Endodermal cell (in vitro differentiated cells): ENCODE measurements around the gene PTPRN2. TPM values are rescaled to one million over a fixed set of nuclear protein-coding genes. Genes with fewer than 3 reads are reported as not detected.

Source experiments
- DNase-seq: peaks from one replicate; pipeline ENCODE4 v3.0.0-alpha.2; 2017
- H3K27ac ChIP-seq: 2 replicates; pipeline ENCODE4 v1.5.1; 2013; ENCODE audit warnings: mild to moderate bottlenecking, low read depth, low read length, moderate library complexity
- H3K27me3 ChIP-seq: 2 replicates; pipeline ENCODE4 v1.6.1; 2013; ENCODE audit warnings: mild to moderate bottlenecking, low read length, moderate library complexity; ENCODE audit not compliant: insufficient read depth, control insufficient read depth, poor library complexity, severe bottlenecking
- H3K36me3 ChIP-seq: 2 replicates; pipeline ENCODE4 v1.7.0; 2013; ENCODE audit warnings: mild to moderate bottlenecking, low read length, moderate library complexity; ENCODE audit not compliant: control insufficient read depth, insufficient read depth
- H3K4me1 ChIP-seq: one replicate; pipeline ENCODE4 v1.7.0; 2013; ENCODE audit warnings: low read length; ENCODE audit not compliant: control insufficient read depth, insufficient read depth
- H3K4me3 ChIP-seq: 2 replicates; pipeline ENCODE4 v1.5.1; 2013; ENCODE audit warnings: mild to moderate bottlenecking, low read length, moderate library complexity
- H3K9ac ChIP-seq: 2 replicates; pipeline ENCODE4 v1.6.1; 2013; ENCODE audit warnings: mild to moderate bottlenecking, low read length, moderate library complexity; ENCODE audit not compliant: poor library complexity, severe bottlenecking; ENCODE audit errors: extremely low read depth
- H3K9me3 ChIP-seq: 2 replicates; pipeline ENCODE4 v1.6.1; 2013; ENCODE audit warnings: mild to moderate bottlenecking, low read length, moderate library complexity; ENCODE audit not compliant: control insufficient read depth
- H3K27ac Mint-ChIP-seq: 2 replicates; pipeline ENCODE4 v1.8.0; 2020; ENCODE audit warnings: mixed read lengths
- H3K27me3 Mint-ChIP-seq: 2 replicates; pipeline ENCODE4 v1.8.0; 2021; ENCODE audit warnings: mild to moderate bottlenecking, mixed read lengths; ENCODE audit not compliant: insufficient read depth
- H3K36me3 Mint-ChIP-seq: 2 replicates; pipeline ENCODE4 v1.8.0; 2020; ENCODE audit warnings: low read depth, mixed read lengths
- H3K4me1 Mint-ChIP-seq: 2 replicates; pipeline ENCODE4 v1.8.0; 2020; ENCODE audit warnings: mixed read lengths
- H3K4me3 Mint-ChIP-seq: 2 replicates; pipeline ENCODE4 v1.8.0; 2020; ENCODE audit warnings: mild to moderate bottlenecking, moderate library complexity, mixed read lengths
- H3K9me3 Mint-ChIP-seq: 2 replicates; pipeline ENCODE4 v1.8.0; 2020; ENCODE audit warnings: mild to moderate bottlenecking, mixed read lengths
- CTCF ChIP-seq: fragments of 200-600 bp; sonication (generic); conservative IDR thresholded peaks from 2 replicates; pipeline ENCODE4 v1.5.0; 2021; ENCODE audit warnings: antibody characterized with exemption, mild to moderate bottlenecking
- WGBS, 2 experiments: methylation state at CpG; one replicate each; pipeline versions ENCODE4 v1.1.5 to v1.1.7; 2013; ENCODE audit warnings: missing lambda C conversion rate in 2 of 2, mixed read lengths in 1 of 2; ENCODE audit not compliant: insufficient coverage in 1 of 2, insufficient read length in 1 of 2; 5-methylcytosine and 5-hydroxymethylcytosine counted together
- total RNA-seq, 2 donors: library from RNA; stranded (reverse); fragmentation: NEBNext Ultra II Directional in 1 of 2; extraction: Animal tissue kit (Norgen Biotek cat#: 25700) in 1 of 2; gene quantifications; 2 replicates in 1 of 2; 3 replicates in 1 of 2; pipeline ENCODE4 v1.2.1, GENCODE V29; 2021

PTPRN2 gene
- total RNA-seq, 2 donors from 2014 or later = 0.69 to 1.2 TPM

GRCh38 chr7:157643525-157643970, 944.1 kb downstream of the PTPRN2 start:
- no peaks in the 10 kb centered on the region for H3K4me1 ChIP-seq
- H3K9ac ChIP-seq = no peak overlapping the region
- peaks cover 34% of the 10 kb centered on the region for H3K9me3 Mint-ChIP-seq
- H3K4me1 Mint-ChIP-seq = no peaks in the 10 kb centered on the region
- H3K27ac Mint-ChIP-seq = no peak overlapping the region
- H3K36me3 Mint-ChIP-seq = no peaks in the 10 kb centered on the region
- H3K27me3 Mint-ChIP-seq = no peaks in the 10 kb centered on the region
- no peaks in the 10 kb centered on the region for H3K36me3 ChIP-seq
- H3K27me3 ChIP-seq = no peaks in the 10 kb centered on the region
- H3K27ac ChIP-seq = no peak overlapping the region
- H3K9me3 ChIP-seq = peaks cover 55% of the 10 kb centered on the region
- no peak overlapping the region for H3K4me3 Mint-ChIP-seq
- TF ChIP-seq CTCF = no peak
- WGBS, 2 experiments = 86 to 93% methylated on average over 9 to 23 of the region's 23 CpGs
- no peak overlapping the region for H3K4me3 ChIP-seq
- no peak for DNase-seq

- 63 to 75% methylated on average over 3 to 8 of the region's 8 CpGs for WGBS, 2 experiments
- H3K36me3 Mint-ChIP-seq = no peaks in the 10 kb centered on the region
- no peaks in the 10 kb centered on the region for H3K4me1 ChIP-seq
- no peak overlapping the region for H3K9ac ChIP-seq
- H3K4me1 Mint-ChIP-seq = no peaks in the 10 kb centered on the region
- no peaks in the 10 kb centered on the region for H3K36me3 ChIP-seq
- H3K4me3 ChIP-seq = no peak overlapping the region
- H3K4me3 Mint-ChIP-seq = no peak overlapping the region
- no peak overlapping the region for H3K27ac Mint-ChIP-seq
- H3K27me3 ChIP-seq = no peaks in the 10 kb centered on the region
- TF ChIP-seq CTCF = no peak
- no peak overlapping the region for H3K27ac ChIP-seq
- peaks cover 71% of the 10 kb centered on the region for H3K9me3 ChIP-seq
- H3K9me3 Mint-ChIP-seq = peaks cover 34% of the 10 kb centered on the region
- peaks cover 7% of the 10 kb centered on the region for H3K27me3 Mint-ChIP-seq
- peak; percentile 27 for DNase-seq
Measured at GRCh38 chr7:157641866-157642265, 945.8 kb downstream of the PTPRN2 start.

- H3K36me3 Mint-ChIP-seq = no peaks in the 10 kb centered on the region
Measured at GRCh38 chr7:157640144-157640543, 947.5 kb downstream of the PTPRN2 start.

More at GRCh38 chr7:157640144-157640543, 947.5 kb downstream of the PTPRN2 start:
- 89% methylated on average over 1 of the region's 1 CpG; no CpG with 5 or more reads in 1 of the 2 experiments for WGBS, 2 experiments
- H3K4me3 Mint-ChIP-seq = no peak overlapping the region
- no peak overlapping the region for H3K9ac ChIP-seq
- H3K27ac ChIP-seq = no peak overlapping the region
- H3K4me1 ChIP-seq = no peaks in the 10 kb centered on the region
- peaks cover 34% of the 10 kb centered on the region for H3K9me3 Mint-ChIP-seq
- H3K36me3 ChIP-seq = no peaks in the 10 kb centered on the region
- peaks cover 7% of the 10 kb centered on the region for H3K27me3 Mint-ChIP-seq
- no peak overlapping the region for H3K4me3 ChIP-seq
- H3K4me1 Mint-ChIP-seq = no peaks in the 10 kb centered on the region
- DNase-seq = no peak
- H3K27ac Mint-ChIP-seq = no peak overlapping the region
- H3K27me3 ChIP-seq = no peaks in the 10 kb centered on the region
- H3K9me3 ChIP-seq = peaks cover 80% of the 10 kb centered on the region
- TF ChIP-seq CTCF = no peak
